HUES6 (cell line): ENCODE results near the gene ECE2.
A peak's percentile ranks its signal among the peaks of the same experiment; 100 is the strongest.

ENCODE experiments used
- H3K27ac ChIP-seq: 2 replicates; pipeline ENCODE4 v1.7.0; 2013; ENCODE audit warnings: low read depth, mild to moderate bottlenecking, low read length, inconsistent platforms
- H3K27me3 ChIP-seq: 2 replicates; pipeline ENCODE4 v1.6.1; 2013; ENCODE audit warnings: low read length; ENCODE audit not compliant: control insufficient read depth, insufficient read depth
- H3K36me3 ChIP-seq: 2 replicates; pipeline ENCODE4 v1.6.1; 2013; ENCODE audit warnings: low read length; ENCODE audit not compliant: control insufficient read depth, insufficient read depth
- H3K4me1 ChIP-seq: 2 replicates; pipeline ENCODE4 v1.6.1; 2013; ENCODE audit warnings: low read length; ENCODE audit not compliant: control insufficient read depth, insufficient read depth
- H3K4me3 ChIP-seq: 2 replicates; pipeline ENCODE4 v1.5.1; 2013; ENCODE audit warnings: low read depth, low read length
- H3K9ac ChIP-seq: one replicate; pipeline ENCODE4 v1.6.1; 2013; ENCODE audit warnings: mild to moderate bottlenecking, low read length
- H3K9me3 ChIP-seq: 2 replicates; pipeline ENCODE4 v1.6.1; 2013; ENCODE audit warnings: low read depth, low read length; ENCODE audit not compliant: control insufficient read depth, insufficient read depth

ECE2 gene

DNA sequence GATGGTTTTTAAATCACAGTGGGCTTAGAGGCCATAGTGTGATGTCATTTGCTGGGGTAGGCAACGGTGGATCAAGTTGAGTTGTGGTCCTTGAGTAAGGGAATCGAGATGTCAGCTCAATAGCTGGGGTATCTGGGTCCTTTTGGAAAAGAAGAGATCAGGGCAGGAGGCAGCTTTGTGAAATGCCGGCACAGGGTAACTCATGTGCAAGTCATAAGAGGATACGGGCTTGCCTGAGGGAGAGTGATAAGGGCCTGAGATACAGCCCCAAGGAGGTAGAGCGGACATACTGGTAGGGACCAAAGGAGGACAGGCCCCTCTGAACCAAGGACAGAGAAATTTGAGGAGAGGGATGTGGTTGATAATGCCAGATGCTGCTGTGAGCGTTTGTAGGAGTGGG lies 57.4 kb downstream of the ECE2 start:
- Histone ChIP-seq H3K27ac (no peak overlapping the region), H3K4me1 (peaks cover 11% of the 10 kb centered on the region), H3K9ac (no peak overlapping the region), H3K36me3 (peaks cover 66% of the 10 kb centered on the region), H3K27me3 (no peaks in the 10 kb centered on the region), H3K9me3 (no peaks in the 10 kb centered on the region), H3K4me3 (no peak overlapping the region)

GRCh38 chr3:184333700-184334099 lies 57.9 kb downstream of the ECE2 start:
- Histone ChIP-seq H3K27ac (no peak overlapping the region), H3K9ac (no peak overlapping the region), H3K36me3 (peaks cover 60% of the 10 kb centered on the region), H3K4me3 (no peak overlapping the region), H3K9me3 (no peaks in the 10 kb centered on the region), H3K4me1 (peaks cover 15% of the 10 kb centered on the region), H3K27me3 (no peaks in the 10 kb centered on the region)

DNA sequence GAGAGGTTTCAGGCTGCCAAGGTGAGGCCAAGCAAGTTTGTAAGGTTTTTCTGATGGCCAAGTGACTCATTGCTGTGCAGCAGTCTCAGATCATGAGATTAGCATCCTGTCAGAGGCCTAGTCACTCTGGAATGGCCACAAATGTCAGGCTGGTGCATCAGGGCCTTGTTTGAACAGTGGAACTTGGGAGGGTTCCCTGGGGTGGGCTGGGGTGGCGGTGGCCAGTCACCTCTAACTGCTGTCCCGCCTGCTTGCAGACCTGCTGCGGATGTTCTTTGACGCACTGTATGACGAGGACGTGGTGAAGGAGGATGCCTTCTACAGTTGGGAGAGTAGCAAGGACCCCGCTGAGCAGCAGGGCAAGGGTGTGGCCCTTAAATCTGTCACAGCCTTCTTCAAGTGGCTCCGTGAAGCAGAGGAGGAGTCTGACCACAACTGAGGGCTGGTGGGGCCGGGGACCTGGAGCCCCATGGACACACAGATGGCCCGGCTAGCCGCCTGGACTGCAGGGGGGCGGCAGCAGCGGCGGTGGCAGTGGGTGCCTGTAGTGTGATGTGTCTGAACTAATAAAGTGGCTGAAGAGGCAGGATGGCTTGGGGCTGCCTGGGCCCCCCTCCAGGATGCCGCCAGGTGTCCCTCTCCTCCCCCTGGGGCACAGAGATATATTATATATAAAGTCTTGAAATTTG lies 58.8 kb downstream of the ECE2 start:
- Histone ChIP-seq H3K9ac (no peak overlapping the region), H3K4me1 (peaks cover 20% of the 10 kb centered on the region), H3K27ac (no peak overlapping the region), H3K4me3 (no peak overlapping the region), H3K27me3 (no peaks in the 10 kb centered on the region), H3K9me3 (no peaks in the 10 kb centered on the region), H3K36me3 (peaks cover 51% of the 10 kb centered on the region)

- H3K4me1 ChIP-seq: peaks cover 20% of the 10 kb centered on the region
- H3K27ac ChIP-seq: peak overlapping the region; percentile 14; the same call in 1 of the 2 replicates
- H3K36me3 ChIP-seq: peaks cover 45% of the 10 kb centered on the region
- H3K9me3 ChIP-seq: no peaks in the 10 kb centered on the region
- peak overlapping the region; percentile 1 for H3K9ac ChIP-seq
- no peaks in the 10 kb centered on the region for H3K27me3 ChIP-seq
- peak overlapping the region; percentile 88 for H3K4me3 ChIP-seq
Observed at GRCh38 chr3:184335291-184335660, 59.5 kb downstream of the ECE2 start.

DNA sequence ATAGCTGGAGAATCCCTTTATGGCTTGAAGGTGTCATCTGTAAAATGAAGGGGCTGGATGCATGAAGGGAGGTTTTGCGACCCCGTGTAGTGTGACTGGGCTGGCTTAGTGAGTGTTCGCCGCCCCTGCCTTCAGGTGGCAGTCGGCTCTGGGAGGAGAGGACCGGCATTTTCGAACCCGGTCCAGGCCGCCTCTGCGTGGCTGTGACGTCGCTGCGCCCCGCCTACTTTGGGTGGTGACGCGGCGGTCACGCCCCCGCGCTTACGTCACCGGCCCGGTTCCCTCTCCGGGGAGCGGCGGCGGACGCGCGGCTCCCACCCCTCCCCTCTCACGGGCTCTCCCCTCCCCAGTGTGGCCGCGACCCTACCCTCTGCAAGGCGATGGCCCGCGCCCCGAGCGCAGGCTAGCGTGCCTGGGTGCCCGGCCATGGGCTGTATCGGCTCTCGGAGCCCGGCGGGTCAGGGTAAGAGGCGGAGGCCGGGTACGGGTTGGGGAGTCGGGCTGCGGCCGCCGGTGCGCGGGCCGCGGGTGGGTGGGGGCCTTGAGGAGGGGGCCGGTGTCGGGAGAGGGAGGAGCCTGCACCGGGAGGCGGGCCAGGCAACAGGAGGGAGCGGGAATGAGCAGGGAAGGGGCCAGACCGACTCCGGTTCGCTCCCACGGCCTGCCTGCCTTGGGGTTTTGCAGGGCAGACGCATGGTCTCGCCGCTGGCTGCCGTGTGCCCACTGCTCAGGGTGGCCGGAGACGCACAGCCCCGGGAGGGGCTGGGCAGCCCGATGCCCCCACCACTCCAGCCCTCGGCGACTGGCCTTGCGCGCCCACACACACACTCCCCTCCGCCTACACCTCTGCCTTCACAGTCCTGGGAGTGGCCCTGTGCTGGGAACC lies 60.1 kb downstream of the ECE2 start:
- Histone ChIP-seq H3K27me3 (no peaks in the 10 kb centered on the region), H3K9ac (peak overlapping the region; percentile 84), H3K4me1 (peaks cover 24% of the 10 kb centered on the region), H3K9me3 (no peaks in the 10 kb centered on the region), H3K4me3 (peak overlapping the region; percentile 88), H3K27ac (peak overlapping the region; percentile 75; the same call in 1 of the 2 replicates), H3K36me3 (peaks cover 40% of the 10 kb centered on the region)

DNA sequence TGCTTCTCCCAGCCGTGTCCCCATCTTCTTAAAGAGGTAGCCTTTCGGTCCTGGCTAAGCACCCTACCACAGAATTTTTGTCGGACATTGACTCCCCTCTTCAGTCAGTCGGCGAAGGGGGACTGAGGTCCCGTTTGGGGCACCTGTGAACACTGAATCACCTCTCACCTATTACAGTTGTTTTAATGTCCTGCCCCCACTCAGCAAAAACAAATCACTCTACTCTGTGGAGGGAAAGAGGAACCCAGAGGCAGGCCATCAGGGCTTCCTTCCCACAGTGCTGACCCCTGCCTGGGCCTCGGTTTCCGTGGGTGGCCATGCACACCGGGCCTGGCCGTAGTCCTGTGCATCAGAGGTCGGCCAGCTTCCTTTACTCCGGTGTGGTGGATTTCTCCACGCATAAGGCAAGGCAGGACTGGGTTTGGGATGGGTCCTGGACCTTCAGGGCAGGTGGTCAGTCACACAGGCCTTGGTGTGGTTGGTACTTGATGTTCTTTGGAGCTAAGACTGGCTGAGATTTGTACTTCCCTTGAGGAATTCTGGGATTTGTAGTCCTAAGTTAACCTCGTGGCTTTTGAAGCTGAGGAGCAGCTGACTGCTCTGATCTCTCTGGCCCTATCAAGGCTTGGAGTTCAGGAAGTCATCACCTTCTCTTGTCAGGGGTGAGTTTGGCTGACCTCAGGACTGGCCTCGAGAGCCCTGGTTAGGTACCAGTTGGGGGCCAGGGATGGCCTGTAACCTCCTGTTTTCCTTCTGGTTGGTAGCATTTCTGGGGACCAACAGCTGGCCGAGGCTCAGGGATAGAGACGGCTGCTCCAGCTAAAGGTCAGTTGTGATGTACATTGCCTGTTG lies 61.0 kb downstream of the ECE2 start:
- Histone ChIP-seq H3K4me1 (peaks cover 25% of the 10 kb centered on the region), H3K9ac (peak overlapping the region; percentile 84), H3K4me3 (peak overlapping the region; percentile 88), H3K27ac (peak overlapping the region; percentile 75; the same call in 1 of the 2 replicates), H3K27me3 (no peaks in the 10 kb centered on the region), H3K9me3 (no peaks in the 10 kb centered on the region), H3K36me3 (peaks cover 35% of the 10 kb centered on the region)

- H3K36me3 ChIP-seq: peaks cover 32% of the 10 kb centered on the region
- H3K4me3 ChIP-seq: peak within 1 kb of the TSS; percentile 88
- H3K9ac ChIP-seq: peak within 1 kb of the TSS; percentile 84
- peak within 1 kb of the TSS; percentile 75; the same call in 1 of the 2 replicates for H3K27ac ChIP-seq
- H3K9me3 ChIP-seq: no peaks in the 10 kb centered on the region
- H3K4me1 ChIP-seq: peaks cover 25% of the 10 kb centered on the region
- no peaks in the 10 kb centered on the region for H3K27me3 ChIP-seq
Observed at GRCh38 chr3:184337399-184337714, 61.5 kb downstream of the ECE2 start, which contains the start of gene FAM131A. Gene FAM131A (plus strand): TSS chr3:184337600. CDS start chr3:184337631, 31 bp downstream.

DNA sequence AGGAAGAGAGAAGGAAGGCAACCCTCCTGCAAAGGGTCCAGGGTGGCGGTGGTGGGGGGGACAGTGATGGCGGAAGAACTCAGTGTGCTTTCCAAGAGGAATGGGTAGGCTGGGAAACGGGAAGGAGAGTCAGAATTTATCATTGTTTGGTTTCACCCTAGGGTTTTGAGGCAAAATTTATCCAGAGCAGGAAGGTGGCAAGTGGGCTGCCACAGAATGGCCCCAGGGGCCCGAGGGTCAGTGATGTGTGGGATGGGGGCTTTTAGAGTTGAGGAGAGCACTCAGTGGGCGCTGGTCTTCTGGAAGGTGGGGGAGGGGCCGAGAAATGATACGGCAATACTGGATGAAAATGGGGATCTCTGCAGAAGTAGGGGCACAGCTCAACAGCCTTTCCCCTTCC lies 62.2 kb downstream of the ECE2 start:
- H3K27me3 ChIP-seq: no peaks in the 10 kb centered on the region
- peaks cover 25% of the 10 kb centered on the region for H3K4me1 ChIP-seq
- H3K9me3 ChIP-seq: no peaks in the 10 kb centered on the region
- H3K9ac ChIP-seq: peak overlapping the region; percentile 49
- no peak overlapping the region for H3K27ac ChIP-seq
- H3K36me3 ChIP-seq: peaks cover 31% of the 10 kb centered on the region
- H3K4me3 ChIP-seq: peak overlapping the region; percentile 47

GRCh38 chr3:184338511-184338945 lies 62.7 kb downstream of the ECE2 start:
- H3K4me1 ChIP-seq: peaks cover 25% of the 10 kb centered on the region
- H3K9me3 ChIP-seq: no peaks in the 10 kb centered on the region
- peaks cover 31% of the 10 kb centered on the region for H3K36me3 ChIP-seq
- H3K27ac ChIP-seq: no peak overlapping the region
- H3K27me3 ChIP-seq: no peaks in the 10 kb centered on the region
- H3K4me3 ChIP-seq: peak overlapping the region; percentile 47
- peak overlapping the region; percentile 49 for H3K9ac ChIP-seq

GRCh38 chr3:184339001-184339400 lies 63.2 kb downstream of the ECE2 start:
- no peaks in the 10 kb centered on the region for H3K27me3 ChIP-seq
- H3K9ac ChIP-seq: no peak overlapping the region
- no peak overlapping the region for H3K27ac ChIP-seq
- peaks cover 25% of the 10 kb centered on the region for H3K4me1 ChIP-seq
- peak overlapping the region; percentile 47 for H3K4me3 ChIP-seq
- no peaks in the 10 kb centered on the region for H3K9me3 ChIP-seq
- peaks cover 29% of the 10 kb centered on the region for H3K36me3 ChIP-seq
